Skin epidermis (tissue), 12 donors: ENCODE data around the gene COQ4.

ENCODE experiments used
- H3K27ac ChIP-seq, 21 experiments: fragments of 200-600 bp; sonication (generic) in 11 of 21; one replicate each; pipeline ENCODE4 v1.5.0; 2020; ENCODE audit warnings: mild to moderate bottlenecking in 3 of 21, inconsistent platforms in 2 of 21, moderate library complexity in 2 of 21
- H3K4me3 ChIP-seq, 7 experiments: fragments of 200-600 bp; sonication (generic) in 2 of 7; one replicate each; pipeline ENCODE4 v1.5.0; 2020; ENCODE audit warnings: inconsistent platforms in 2 of 7, mild to moderate bottlenecking in 2 of 7, moderate library complexity in 1 of 7

Gene COQ4

GRCh38 chr9:128369024-128369706 is 46.5 kb downstream of the COQ4 start:
- H3K4me3 ChIP-seq: no peak overlapping the region
- peak overlapping the region in 2 of 21 experiments; percentile 97 for H3K27ac ChIP-seq

- peak overlapping the region; percentile 53 to 86 (median 76) for H3K4me3 ChIP-seq
- peak overlapping the region; percentile 65 to 98 (median 93) for H3K27ac ChIP-seq
Observed at GRCh38 chr9:128370367-128370751, 47.7 kb downstream of the COQ4 start.

GRCh38 chr9:128370752-128371629 is 48.4 kb downstream of the COQ4 start, which contains the start of gene URM1:
TSS of gene URM1 (plus strand) at chr9:128371374. CDS start at chr9:128371381, 7 bp downstream.
- peak within 1 kb of the TSS; percentile 72 to 98 (median 93) for H3K27ac ChIP-seq
- peak within 1 kb of the TSS; percentile 53 to 86 (median 76) for H3K4me3 ChIP-seq

- H3K4me3 ChIP-seq: peak overlapping the region; percentile 53 to 86 (median 76)
- H3K27ac ChIP-seq: peak overlapping the region; percentile 69 to 98 (median 93)
Observed at GRCh38 chr9:128371630-128372117, 49.0 kb downstream of the COQ4 start.

GRCh38 chr9:128372188-128372641 is 49.6 kb downstream of the COQ4 start:
- peak overlapping the region in 6 of 7 experiments; percentile 64 to 86 (median 76) for H3K4me3 ChIP-seq
- peak overlapping the region in 19 of 21 experiments; percentile 78 to 98 (median 93) for H3K27ac ChIP-seq

- H3K4me3 ChIP-seq: no peak overlapping the region
- H3K27ac ChIP-seq: peak overlapping the region in 12 of 21 experiments; percentile 7 to 95 (median 74)
Observed at GRCh38 chr9:128372784-128373183, 50.1 kb downstream of the COQ4 start.

GRCh38 chr9:128374221-128374675 is 51.6 kb downstream of the COQ4 start:
- Histone ChIP-seq H3K4me3 (no peak overlapping the region), H3K27ac (no peak overlapping the region)

GRCh38 chr9:128375865-128376264 is 53.2 kb downstream of the COQ4 start:
- no peak overlapping the region for H3K27ac ChIP-seq
- H3K4me3 ChIP-seq: no peak overlapping the region

GRCh38 chr9:128382261-128382660 is 59.6 kb downstream of the COQ4 start:
- no peak overlapping the region for H3K27ac ChIP-seq
- H3K4me3 ChIP-seq: no peak overlapping the region

- Histone ChIP-seq H3K27ac (no peak overlapping the region), H3K4me3 (no peak overlapping the region)
Observed at GRCh38 chr9:128383007-128383753, 60.5 kb downstream of the COQ4 start.
